Stimulated activated CD4-positive, alpha-beta T cell treated with anti-CD3 and anti-CD28 coated beads, Interleukin-2, amount 100 ng/mL, for 24 hours (primary cell): ENCODE measurements around the gene ESX1.
"Not testable (repeated sequence)": the region's sequence is repeated elsewhere in the genome, so short reads cannot be mapped to it uniquely, and the experiment has no call there.

Experiments
- DNase-seq, 2 donors: peaks; one replicate each; pipeline ENCODE4 v3.0.0-alpha.2; 2020

ESX1 gene

GRCh38 chrX:104254442-104255115 is at the start of gene ESX1:
Gene ESX1 (minus strand): TSS chrX:104254933. CDS start chrX:104254849, 84 bp downstream.
- no peak for DNase-seq

GRCh38 chrX:104295636-104296035 is 40.9 kb upstream of the ESX1 start:
- no peak for DNase-seq

- no peak for DNase-seq
Observed at GRCh38 chrX:104288961-104289360, 34.2 kb upstream of the ESX1 start.

- no peak for DNase-seq
Observed at GRCh38 chrX:104288269-104288668, 33.5 kb upstream of the ESX1 start.

GRCh38 chrX:104285201-104285600 is 30.5 kb upstream of the ESX1 start:
- no peak for DNase-seq

- DNase-seq: no peak
Observed at GRCh38 chrX:104284507-104284906, 29.8 kb upstream of the ESX1 start.

- no peak for DNase-seq
Observed at GRCh38 chrX:104282166-104282725, 27.5 kb upstream of the ESX1 start.

- no peak for DNase-seq
Observed at GRCh38 chrX:104281564-104281963, 26.8 kb upstream of the ESX1 start.

- DNase-seq: no peak
Observed at GRCh38 chrX:104280609-104281008, 25.9 kb upstream of the ESX1 start.

GRCh38 chrX:104270916-104271512 is 16.3 kb upstream of the ESX1 start:
- peak; percentile 23 to 49 for DNase-seq

- no peak for DNase-seq
Observed at GRCh38 chrX:104270212-104270611, 15.5 kb upstream of the ESX1 start.

GRCh38 chrX:104255465-104255864 is 732 bp upstream of the ESX1 start:
- DNase-seq: no peak

- DNase-seq: peak in 1 of 2 donors; percentile 10
Observed at GRCh38 chrX:104253567-104254441, 929 bp downstream of the ESX1 start.

- no peak for DNase-seq
Observed at GRCh38 chrX:104250470-104250869, 4.3 kb downstream of the ESX1 start.

- not testable (repeated sequence) for DNase-seq
Observed at GRCh38 chrX:104230060-104230459, 24.7 kb downstream of the ESX1 start.

GRCh38 chrX:104211187-104211586 is 43.5 kb downstream of the ESX1 start:
- DNase-seq: no peak

GRCh38 chrX:104205548-104205947 is 49.2 kb downstream of the ESX1 start:
- DNase-seq: no peak
